ENCODE data around the gene PLA2G15. TPM values are rescaled to one million over a fixed set of nuclear protein-coding genes. Genes with fewer than 3 reads are reported as not detected.

PLA2G15 gene
- total and polyA plus RNA-seq, 2 of the 13 experiments (the other 11 are each of a cell fraction or from before 2014, with no cell fraction given): 14.4 to 23.7 TPM

GRCh38 chr16:68238029-68238345 is 7.2 kb upstream of the PLA2G15 start (continued):
- TF ChIP-seq ZHX2 (IDR thresholded peaks at IDR 0.05; ENCODE audit: low read depth): 0 out of 2 replicates have a peak, but pooled peaks have one; percentile 2
- no peak for TF ChIP-seq ZHX2 (CRISPR knock-in tag; IDR thresholded peaks at IDR 0.05; ENCODE audit: borderline replicate concordance)
- TF ChIP-seq, protein P1, sequence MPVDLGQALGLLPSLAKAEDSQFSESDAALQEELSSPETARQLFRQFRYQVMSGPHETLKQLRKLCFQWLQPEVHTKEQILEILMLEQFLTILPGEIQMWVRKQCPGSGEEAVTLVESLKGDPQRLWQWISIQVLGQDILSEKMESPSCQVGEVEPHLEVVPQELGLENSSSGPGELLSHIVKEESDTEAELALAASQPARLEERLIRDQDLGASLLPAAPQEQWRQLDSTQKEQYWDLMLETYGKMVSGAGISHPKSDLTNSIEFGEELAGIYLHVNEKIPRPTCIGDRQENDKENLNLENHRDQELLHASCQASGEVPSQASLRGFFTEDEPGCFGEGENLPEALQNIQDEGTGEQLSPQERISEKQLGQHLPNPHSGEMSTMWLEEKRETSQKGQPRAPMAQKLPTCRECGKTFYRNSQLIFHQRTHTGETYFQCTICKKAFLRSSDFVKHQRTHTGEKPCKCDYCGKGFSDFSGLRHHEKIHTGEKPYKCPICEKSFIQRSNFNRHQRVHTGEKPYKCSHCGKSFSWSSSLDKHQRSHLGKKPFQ (CRISPR knock-in tag; IDR thresholded peaks at IDR 0.05; ENCODE audit: insufficient replicate concordance): no peak
- TF ChIP-seq DZIP1 (CRISPR knock-in tag; IDR thresholded peaks at IDR 0.05): no peak
- TF ChIP-seq PTBP1 (IDR thresholded peaks at IDR 0.05; ENCODE audit: low read depth, low read length, poor library complexity, severe bottlenecking): no peak
- TF ChIP-seq CBX5 (CRISPR knock-in tag; IDR thresholded peaks at IDR 0.05; ENCODE audit: borderline replicate concordance): no peak
- TF ChIP-seq ZBTB10 (CRISPR knock-in tag; IDR thresholded peaks at IDR 0.05; ENCODE audit: borderline replicate concordance): no peak
- no peak for TF ChIP-seq PITX1 (CRISPR knock-in tag; IDR thresholded peaks at IDR 0.05)
- no peak for TF ChIP-seq ZSCAN21 (CRISPR knock-in tag; IDR thresholded peaks at IDR 0.05; ENCODE audit: borderline replicate concordance)
- TF ChIP-seq, protein P2, sequence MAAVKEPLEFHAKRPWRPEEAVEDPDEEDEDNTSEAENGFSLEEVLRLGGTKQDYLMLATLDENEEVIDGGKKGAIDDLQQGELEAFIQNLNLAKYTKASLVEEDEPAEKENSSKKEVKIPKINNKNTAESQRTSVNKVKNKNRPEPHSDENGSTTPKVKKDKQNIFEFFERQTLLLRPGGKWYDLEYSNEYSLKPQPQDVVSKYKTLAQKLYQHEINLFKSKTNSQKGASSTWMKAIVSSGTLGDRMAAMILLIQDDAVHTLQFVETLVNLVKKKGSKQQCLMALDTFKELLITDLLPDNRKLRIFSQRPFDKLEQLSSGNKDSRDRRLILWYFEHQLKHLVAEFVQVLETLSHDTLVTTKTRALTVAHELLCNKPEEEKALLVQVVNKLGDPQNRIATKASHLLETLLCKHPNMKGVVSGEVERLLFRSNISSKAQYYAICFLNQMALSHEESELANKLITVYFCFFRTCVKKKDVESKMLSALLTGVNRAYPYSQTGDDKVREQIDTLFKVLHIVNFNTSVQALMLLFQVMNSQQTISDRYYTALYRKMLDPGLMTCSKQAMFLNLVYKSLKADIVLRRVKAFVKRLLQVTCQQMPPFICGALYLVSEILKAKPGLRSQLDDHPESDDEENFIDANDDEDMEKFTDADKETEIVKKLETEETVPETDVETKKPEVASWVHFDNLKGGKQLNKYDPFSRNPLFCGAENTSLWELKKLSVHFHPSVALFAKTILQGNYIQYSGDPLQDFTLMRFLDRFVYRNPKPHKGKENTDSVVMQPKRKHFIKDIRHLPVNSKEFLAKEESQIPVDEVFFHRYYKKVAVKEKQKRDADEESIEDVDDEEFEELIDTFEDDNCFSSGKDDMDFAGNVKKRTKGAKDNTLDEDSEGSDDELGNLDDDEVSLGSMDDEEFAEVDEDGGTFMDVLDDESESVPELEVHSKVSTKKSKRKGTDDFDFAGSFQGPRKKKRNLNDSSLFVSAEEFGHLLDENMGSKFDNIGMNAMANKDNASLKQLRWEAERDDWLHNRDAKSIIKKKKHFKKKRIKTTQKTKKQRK (IDR thresholded peaks at IDR 0.05; ENCODE audit: low read length): no peak
- no peak for TF ChIP-seq SIN3A (IDR thresholded peaks at IDR 0.05; ENCODE audit: borderline replicate concordance, low read depth, low read length)
- no peak for TF ChIP-seq SP5 (CRISPR knock-in tag; IDR thresholded peaks at IDR 0.05; ENCODE audit: borderline replicate concordance, low read depth)

Data from HepG2 (cell line).